Retinal pigment epithelial cell (primary cell): Measurements from ENCODE around the gene RCHY1.

Experiments used
- DNase-seq: peaks from one replicate; pipeline ENCODE4 v3.0.0-alpha.2; 2010; ENCODE audit warnings: low read depth
- H3K4me3 ChIP-seq: 2 replicates; pipeline ENCODE4 v1.5.1; 2011; ENCODE audit warnings: mild to moderate bottlenecking, low read length, control low read depth, moderate library complexity
- CTCF ChIP-seq: conservative IDR thresholded peaks from 2 replicates; pipeline ENCODE4 v1.5.1; 2011; ENCODE audit warnings: low read depth, low read length, control low read depth, inconsistent platforms

Gene RCHY1

GRCh38 chr4:75514131-75514948 is at the start of gene RCHY1, which contains the start of gene THAP6:
TSS of gene RCHY1 (minus strand) at chr4:75514403. CDS start at chr4:75514286, 117 bp downstream.
TSS of gene THAP6 (plus strand) at chr4:75514473. CDS start at chr4:75515453, 980 bp downstream.
- DNase-seq = peak; percentile 89
- no peak for TF ChIP-seq CTCF

GRCh38 chr4:75561789-75562188 is 47.6 kb upstream of the RCHY1 start:
- no peak for TF ChIP-seq CTCF
- DNase-seq = no peak
- H3K4me3 ChIP-seq = no peak overlapping the region

More at GRCh38 chr4:75514131-75514948, at the start of gene RCHY1, which contains the start of gene THAP6:
- peak within 1 kb of the TSS; percentile 88 for H3K4me3 ChIP-seq

- no peak for DNase-seq
- TF ChIP-seq CTCF = no peak
- no peak overlapping the region for H3K4me3 ChIP-seq
Observed at GRCh38 chr4:75557696-75558095, 43.5 kb upstream of the RCHY1 start.

GRCh38 chr4:75555294-75556164 is 41.3 kb upstream of the RCHY1 start, which contains the start of gene ODAPH:
TSS of gene ODAPH (plus strand) at chr4:75556066. CDS start at chr4:75556083, 17 bp downstream.
- no peak for DNase-seq
- H3K4me3 ChIP-seq = no peak within 1 kb of the TSS
- no peak for TF ChIP-seq CTCF

GRCh38 chr4:75552452-75552851 is 38.2 kb upstream of the RCHY1 start:
- no peak for TF ChIP-seq CTCF
- DNase-seq = no peak
- no peak overlapping the region for H3K4me3 ChIP-seq

- no peak overlapping the region for H3K4me3 ChIP-seq
- no peak for TF ChIP-seq CTCF
- DNase-seq = no peak
Observed at GRCh38 chr4:75549019-75549418, 34.8 kb upstream of the RCHY1 start.
